Measurements from ENCODE around the gene CACHD1. TPM values are rescaled to one million over a fixed set of nuclear protein-coding genes. Genes with fewer than 3 reads are reported as not detected.
A peak's percentile ranks its signal among the peaks of the same experiment; 100 is the strongest.

Gene CACHD1
- total and polyA plus RNA-seq, 4 donors = 4.7 to 49.6 (median 12.5) TPM

GRCh38 chr1:64549464-64550239 is 79.7 kb downstream of the CACHD1 start:
- TF ChIP-seq CTCF (IDR thresholded peaks at IDR 0.05; ENCODE audit: control extremely low read depth, extremely low read depth) = no peak
- H3K27me3 ChIP-seq (ENCODE audit: control insufficient read depth in 3 of 3, insufficient read depth in 3 of 3, low read length in 2 of 3) = no peaks in the 10 kb centered on the region
- no peak overlapping the region for H3K27ac ChIP-seq (ENCODE audit: low read depth in 1 of 2, low read length in 1 of 2)
- no peak overlapping the region for H3K4me3 ChIP-seq
- H3K9ac ChIP-seq (ENCODE audit: insufficient read depth in 1 of 2, low read length in 2 of 2) = no peak overlapping the region
- no peaks in the 10 kb centered on the region for H3K36me3 ChIP-seq (ENCODE audit: control insufficient read depth in 4 of 4, insufficient read depth in 4 of 4, low read length in 4 of 4)
- ATAC-seq (ENCODE audit: insufficient read depth, low FRiP score) (no peak), DNase-seq (peak in 1 of 3 donors; percentile 32)
- peaks cover 0 to 7% (median 3%) of the 10 kb centered on the region in 5 donors for H3K4me1 ChIP-seq (ENCODE audit: control insufficient read depth in 5 of 5, insufficient read depth in 5 of 5, low read length in 5 of 5)
- no peaks in the 10 kb centered on the region for H3K9me3 ChIP-seq (ENCODE audit: control insufficient read depth in 4 of 4, insufficient read depth in 3 of 4, low read length in 3 of 4)
- WGBS, 2 donors = 52 to 71% methylated on average over 6 of the region's 6 CpGs

DNA sequence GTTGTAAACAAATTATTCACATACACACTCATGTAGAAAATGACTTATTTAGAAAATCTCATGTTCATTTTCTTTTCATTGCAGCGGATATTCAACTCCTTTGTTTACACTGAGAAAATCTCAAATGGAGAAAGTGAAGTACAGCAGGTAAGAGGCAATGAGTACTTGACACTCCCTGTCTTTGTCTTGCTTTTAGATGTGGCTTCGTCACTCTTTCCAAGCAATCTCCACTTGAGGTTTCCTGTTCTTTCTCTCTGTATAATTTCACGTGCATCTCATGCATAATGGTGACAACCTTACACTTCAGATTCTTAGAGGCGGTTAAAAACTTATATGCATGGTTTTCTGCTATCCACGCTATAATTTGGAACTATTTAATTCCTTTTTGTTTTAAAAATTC is 80.6 kb downstream of the CACHD1 start:
- Histone ChIP-seq H3K4me3 (no peak overlapping the region), H3K4me1 (ENCODE audit: control insufficient read depth in 5 of 5, insufficient read depth in 5 of 5, low read length in 5 of 5) (peaks cover 0 to 7% (median 3%) of the 10 kb centered on the region in 5 donors), H3K9ac (ENCODE audit: insufficient read depth in 1 of 2, low read length in 2 of 2) (no peak overlapping the region), H3K27me3 (ENCODE audit: control insufficient read depth in 3 of 3, insufficient read depth in 3 of 3, low read length in 2 of 3) (no peaks in the 10 kb centered on the region), H3K36me3 (ENCODE audit: control insufficient read depth in 4 of 4, insufficient read depth in 4 of 4, low read length in 4 of 4) (no peaks in the 10 kb centered on the region), H3K27ac (ENCODE audit: low read depth in 1 of 2, low read length in 1 of 2) (no peak overlapping the region), H3K9me3 (ENCODE audit: control insufficient read depth in 4 of 4, insufficient read depth in 3 of 4, low read length in 3 of 4) (no peaks in the 10 kb centered on the region)
- DNase-seq = no peak
- 63 to 73% methylated on average over 5 of the region's 5 CpGs for WGBS, 2 donors
- no peak for ATAC-seq (ENCODE audit: insufficient read depth, low FRiP score)
- no peak for TF ChIP-seq CTCF (IDR thresholded peaks at IDR 0.05; ENCODE audit: control extremely low read depth, extremely low read depth)

DNA sequence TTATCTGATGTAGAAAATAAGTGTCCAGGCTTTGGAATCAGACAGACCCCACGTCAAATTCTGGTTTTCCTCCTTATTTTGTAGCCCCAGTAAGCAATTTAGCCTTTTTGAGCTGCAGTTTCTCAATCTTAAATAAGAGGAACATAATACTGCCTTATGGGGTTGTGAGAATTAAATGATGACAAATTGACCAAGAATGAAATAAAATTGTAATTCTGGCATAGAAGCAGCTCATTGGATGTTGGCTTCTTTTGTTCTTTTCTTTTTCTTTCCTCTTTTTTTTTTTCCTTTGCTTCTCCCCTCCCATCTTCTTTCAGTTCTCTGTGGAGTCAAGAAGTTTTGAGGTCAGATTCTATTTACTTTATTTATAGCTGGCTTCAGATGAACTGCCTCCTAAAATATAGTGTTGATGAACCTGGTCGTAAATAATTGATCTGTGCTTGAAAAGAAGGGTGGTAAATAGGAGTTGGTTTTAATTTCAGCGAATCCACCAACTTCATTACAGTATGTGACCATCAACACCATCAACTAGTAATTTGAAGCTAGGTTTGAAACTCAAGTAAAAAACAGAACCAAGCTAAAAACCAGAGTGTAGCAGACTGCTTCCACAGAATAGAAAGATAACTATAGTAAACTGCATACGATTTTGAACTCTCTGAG is 81.1 kb downstream of the CACHD1 start:
- Histone ChIP-seq H3K27ac (ENCODE audit: low read depth in 1 of 2, low read length in 1 of 2) (no peak overlapping the region), H3K36me3 (ENCODE audit: control insufficient read depth in 4 of 4, insufficient read depth in 4 of 4, low read length in 4 of 4) (no peaks in the 10 kb centered on the region), H3K9ac (ENCODE audit: insufficient read depth in 1 of 2, low read length in 2 of 2) (no peak overlapping the region), H3K27me3 (ENCODE audit: control insufficient read depth in 3 of 3, insufficient read depth in 3 of 3, low read length in 2 of 3) (no peaks in the 10 kb centered on the region), H3K9me3 (ENCODE audit: control insufficient read depth in 4 of 4, insufficient read depth in 3 of 4, low read length in 3 of 4) (no peaks in the 10 kb centered on the region), H3K4me3 (no peak overlapping the region), H3K4me1 (ENCODE audit: control insufficient read depth in 5 of 5, insufficient read depth in 5 of 5, low read length in 5 of 5) (peaks cover 0 to 7% (median 3%) of the 10 kb centered on the region in 5 donors)
- no peak for DNase-seq
- no peak for TF ChIP-seq CTCF (IDR thresholded peaks at IDR 0.05; ENCODE audit: control extremely low read depth, extremely low read depth)
- no peak for ATAC-seq (ENCODE audit: insufficient read depth, low FRiP score)
- 72 to 78% methylated on average over 4 of the region's 4 CpGs for WGBS, 2 donors

Measured in lung (tissue), 12 donors.